Measurements from ENCODE around the gene GALNT11.

Gene GALNT11

DNA sequence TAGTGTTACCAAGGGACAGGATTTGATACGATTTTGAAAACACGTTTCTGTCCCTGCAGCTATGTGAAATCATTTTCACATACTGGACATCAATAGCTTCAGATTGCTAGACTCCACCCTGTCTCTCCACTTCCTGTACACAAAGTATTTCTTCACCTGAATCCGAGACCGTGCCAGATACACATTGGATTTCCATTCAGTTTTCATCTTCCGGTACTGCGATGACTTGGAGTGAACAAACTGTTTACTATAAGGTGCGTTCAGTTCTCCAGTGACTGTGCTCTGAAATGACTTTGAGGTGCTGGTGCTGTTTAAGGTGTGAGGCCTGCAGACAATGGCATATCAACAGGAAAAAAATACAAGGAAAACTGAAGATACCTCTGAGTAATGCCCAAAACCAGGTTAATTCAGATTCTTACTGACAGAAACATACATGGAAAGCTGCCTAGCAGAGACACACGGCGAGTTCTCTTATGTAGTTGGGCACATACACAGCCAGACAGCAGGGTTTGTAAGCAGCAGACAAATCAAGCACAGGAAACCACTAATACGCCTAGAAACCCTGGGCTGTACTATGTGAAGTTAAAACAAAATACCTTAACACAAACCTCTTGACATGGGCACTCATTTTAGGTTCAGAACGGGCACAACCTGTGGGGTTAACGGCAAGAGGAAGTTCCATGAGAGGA lies 119.2 kb downstream of the GALNT11 start:
- DNase-seq (ENCODE audit: low read depth in 1 of 2, low spot score in 1 of 2) = no peak

DNA sequence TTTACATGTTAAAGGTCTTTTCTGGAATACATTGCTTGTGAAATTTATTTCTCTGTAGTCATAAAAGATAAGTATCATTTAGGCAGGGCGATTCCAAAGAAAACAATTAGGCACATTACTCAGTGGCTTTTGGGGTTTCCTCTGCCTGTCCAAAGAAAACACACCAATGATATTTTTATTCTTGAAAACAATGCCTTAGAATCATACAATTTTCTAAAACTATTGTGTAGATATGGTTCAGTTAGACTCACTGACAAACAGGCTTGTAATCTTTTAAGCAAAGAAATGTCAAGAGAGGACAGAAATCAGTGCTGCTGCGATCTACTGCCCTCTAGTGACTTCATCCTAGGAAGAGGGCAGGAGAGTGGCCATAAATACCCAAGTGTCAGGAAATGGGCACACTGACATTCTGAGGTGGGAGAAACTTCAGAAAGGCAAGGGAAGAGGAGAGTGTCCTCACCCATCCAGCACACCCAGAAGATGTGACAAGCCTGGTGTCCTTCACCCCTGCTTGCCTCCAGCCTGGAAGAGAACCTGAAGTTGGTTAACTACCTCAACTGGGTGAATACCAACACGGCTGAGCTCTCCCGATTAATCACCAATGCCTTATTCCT lies 120.5 kb downstream of the GALNT11 start:
- DNase-seq (ENCODE audit: low read depth in 1 of 2, low spot score in 1 of 2) = no peak

DNA sequence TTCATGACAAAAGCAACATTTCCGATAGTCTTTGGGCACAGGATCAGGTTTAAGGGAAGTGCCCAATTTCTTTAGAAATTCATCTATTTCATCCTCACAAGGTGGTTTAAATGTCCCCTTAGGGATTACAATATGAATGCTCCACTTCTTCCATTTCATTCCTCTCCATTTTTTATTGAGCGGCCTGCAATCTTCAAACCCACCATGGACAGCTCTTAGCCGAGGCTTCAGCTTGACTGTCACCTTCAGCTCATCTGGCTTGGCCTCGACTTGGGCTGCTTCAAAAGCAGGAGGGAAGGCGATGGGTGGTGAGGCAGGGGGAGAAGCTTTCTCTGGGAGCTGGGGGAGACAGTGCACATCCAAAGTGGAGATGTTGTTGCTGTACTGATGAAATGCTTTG lies 123.2 kb downstream of the GALNT11 start:
- DNase-seq (ENCODE audit: low read depth in 1 of 2, low spot score in 1 of 2) = no peak

DNA sequence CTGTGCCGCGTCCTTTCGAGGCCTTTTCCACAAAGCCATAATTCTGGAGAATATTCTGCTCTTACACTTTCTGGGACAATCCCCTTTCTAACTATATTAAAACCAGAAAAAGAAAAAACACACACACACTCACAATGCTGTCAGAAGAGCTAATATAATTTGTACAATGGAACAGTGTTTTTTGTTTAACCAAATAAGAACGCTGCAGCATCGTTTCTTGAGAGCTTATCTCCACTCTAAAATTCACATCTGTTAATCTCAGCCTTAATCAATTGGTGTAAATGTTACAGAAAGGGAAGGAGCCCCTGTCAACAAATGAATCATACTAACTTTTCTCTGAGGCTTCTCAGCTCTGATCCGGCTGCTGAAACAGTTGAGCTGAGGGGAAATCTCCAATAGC lies 123.9 kb downstream of the GALNT11 start:
- no peak for DNase-seq (ENCODE audit: low read depth in 1 of 2, low spot score in 1 of 2)

DNA sequence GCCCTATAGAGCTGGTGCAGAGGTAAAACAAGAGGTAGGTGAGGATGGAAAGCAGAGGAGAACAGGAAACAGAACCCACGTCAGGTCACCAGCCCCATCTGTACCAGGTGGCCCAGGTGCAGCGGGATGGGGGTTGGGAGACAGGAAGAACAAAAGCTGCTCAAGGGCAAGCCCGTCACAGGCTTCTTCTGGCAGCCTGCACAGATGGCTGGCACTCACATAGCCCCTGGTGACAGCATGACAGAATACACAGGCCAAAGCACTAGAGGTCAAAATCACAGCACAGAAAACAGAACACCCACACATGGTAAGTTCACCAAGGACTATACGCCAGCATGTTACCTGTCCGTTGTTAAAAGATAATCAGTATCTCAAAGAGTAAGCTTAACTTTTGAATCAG lies 126.8 kb downstream of the GALNT11 start:
- no peak for DNase-seq (ENCODE audit: low read depth in 1 of 2, low spot score in 1 of 2)

DNA sequence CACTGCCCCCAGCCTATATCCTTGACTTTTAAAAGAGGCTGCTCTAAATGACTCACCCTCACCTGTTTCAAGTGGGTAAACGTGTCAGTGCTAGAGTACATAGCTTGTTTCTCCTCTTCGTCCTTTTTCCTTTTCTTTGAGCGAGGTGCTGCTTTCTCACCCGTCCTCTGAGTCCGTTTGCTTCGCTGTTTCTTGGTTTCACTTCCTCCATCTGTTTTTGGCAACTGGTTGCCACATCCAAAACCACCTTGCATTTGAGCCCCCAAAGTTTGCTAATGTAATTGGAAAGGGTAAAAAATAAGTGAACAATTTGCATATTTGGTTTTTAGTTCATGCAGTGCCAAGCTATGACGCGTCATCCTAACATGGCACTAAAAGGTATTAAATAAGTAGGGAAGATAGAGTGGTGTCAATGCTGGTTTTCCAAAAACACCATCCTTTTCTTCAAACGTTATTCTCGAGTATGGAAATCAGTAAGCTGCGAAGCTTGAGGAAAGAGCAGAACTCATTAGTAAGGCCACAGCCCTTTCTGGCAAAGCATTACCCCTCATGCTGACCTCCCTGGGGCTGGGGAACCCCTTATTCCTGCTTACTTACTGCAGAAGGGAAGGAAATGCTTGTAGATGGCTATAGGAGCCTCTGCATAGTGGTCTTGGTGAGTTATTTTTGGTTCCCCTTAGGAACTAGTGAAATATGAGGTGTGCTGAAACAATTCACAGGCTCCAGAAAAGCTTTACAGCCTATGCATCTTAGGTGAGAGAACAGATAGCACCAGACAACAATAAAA lies 133.5 kb downstream of the GALNT11 start:
- no peak for DNase-seq (ENCODE audit: low read depth in 1 of 2, low spot score in 1 of 2)

DNA sequence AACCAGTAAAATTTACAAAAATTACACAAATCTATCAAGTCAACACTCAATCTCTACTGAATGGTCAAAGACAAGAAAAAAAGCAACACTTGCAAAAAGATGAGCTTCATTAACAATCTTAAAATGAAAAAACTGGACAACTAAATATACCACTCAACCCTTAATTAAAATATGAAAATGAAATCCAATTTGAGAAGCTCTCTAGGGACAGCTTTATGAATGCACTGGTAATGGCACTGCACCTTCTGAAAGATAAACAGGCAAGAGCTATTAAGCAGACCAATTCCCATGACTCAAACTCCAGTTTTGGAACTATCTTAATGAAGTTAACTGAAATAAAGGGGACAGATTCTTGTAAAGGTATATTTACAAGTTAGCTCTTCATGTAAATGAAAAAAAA lies 135.7 kb downstream of the GALNT11 start:
- DNase-seq (ENCODE audit: low read depth in 1 of 2, low spot score in 1 of 2) = no peak

DNA sequence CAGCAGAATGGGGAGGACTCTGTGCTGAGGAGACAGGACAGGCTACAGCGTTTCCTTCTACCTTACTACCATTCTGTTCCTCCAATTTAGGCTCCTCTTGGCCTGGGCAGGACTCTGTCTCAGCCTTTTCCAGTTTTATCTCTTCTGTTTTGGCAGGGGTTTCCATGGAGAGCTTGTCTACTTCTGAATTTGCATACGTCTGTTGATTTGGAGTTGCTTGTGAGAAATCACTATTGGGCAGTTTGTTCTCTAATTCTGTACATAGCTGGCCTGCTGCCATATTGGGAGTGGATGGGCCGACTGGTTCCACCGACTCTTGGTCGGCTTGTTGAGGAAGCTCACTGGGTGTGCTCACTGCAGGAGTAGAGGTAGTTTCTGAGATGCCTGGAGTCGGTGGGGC lies 136.8 kb downstream of the GALNT11 start:
- no peak for DNase-seq (ENCODE audit: low read depth in 1 of 2, low spot score in 1 of 2)
